Activated CD4-positive, alpha-beta memory T cell treated with anti-CD3 and anti-CD28 coated beads for 36 hours (primary cell): ENCODE measurements around the gene PTGIR. TPM values are rescaled to one million over a fixed set of nuclear protein-coding genes. Genes with fewer than 3 reads are reported as not detected.

Source experiments
- CTCF ChIA-PET: fragments of 350-600 bp; sonication (Branson Sonifier 250); formaldehyde crosslinking; loops from one replicate; lab custom pipeline; 2021; ENCODE audit warnings: antibody characterized with exemption, inconsistent platforms; lab: Charles Lee
- POLR2A ChIA-PET: fragments of 350-600 bp; sonication (Branson Sonifier 250); formaldehyde crosslinking; loops from one replicate; lab custom pipeline; 2021; ENCODE audit warnings: antibody characterized with exemption; lab: Charles Lee
- DNase-seq: peaks from one replicate; pipeline ENCODE4 v3.0.0-alpha.2; 2020
- H3K27ac Mint-ChIP-seq: one replicate; pipeline ENCODE4 v1.8.0; 2021; ENCODE audit warnings: mixed read lengths
- H3K27me3 Mint-ChIP-seq: one replicate; pipeline ENCODE4 v1.8.0; 2021; ENCODE audit warnings: mixed read lengths
- H3K36me3 Mint-ChIP-seq: one replicate; pipeline ENCODE4 v1.8.0; 2021; ENCODE audit warnings: mixed read lengths
- H3K4me1 Mint-ChIP-seq: one replicate; pipeline ENCODE4 v1.8.0; 2021; ENCODE audit warnings: low read depth, mixed read lengths
- H3K4me3 Mint-ChIP-seq: one replicate; pipeline ENCODE4 v1.8.0; 2021; ENCODE audit warnings: mild to moderate bottlenecking, mixed read lengths
- H3K9me3 Mint-ChIP-seq: one replicate; pipeline ENCODE4 v1.8.0; 2021; ENCODE audit warnings: mixed read lengths
- intact Hi-C: fragments of 100-400 bp; cut with micrococcal nuclease; formaldehyde crosslinking; loops from one replicate; pipeline ENCODE4 v1.15.1; 2023
- total RNA-seq, 2 experiments: library from RNA; stranded (reverse); gene quantifications; one replicate each; pipeline ENCODE4 v1.2.3, GENCODE V29; 2021

PTGIR gene
- total RNA-seq, 2 experiments from 2014 or later, result 22.6 to 24.6 TPM

DNA sequence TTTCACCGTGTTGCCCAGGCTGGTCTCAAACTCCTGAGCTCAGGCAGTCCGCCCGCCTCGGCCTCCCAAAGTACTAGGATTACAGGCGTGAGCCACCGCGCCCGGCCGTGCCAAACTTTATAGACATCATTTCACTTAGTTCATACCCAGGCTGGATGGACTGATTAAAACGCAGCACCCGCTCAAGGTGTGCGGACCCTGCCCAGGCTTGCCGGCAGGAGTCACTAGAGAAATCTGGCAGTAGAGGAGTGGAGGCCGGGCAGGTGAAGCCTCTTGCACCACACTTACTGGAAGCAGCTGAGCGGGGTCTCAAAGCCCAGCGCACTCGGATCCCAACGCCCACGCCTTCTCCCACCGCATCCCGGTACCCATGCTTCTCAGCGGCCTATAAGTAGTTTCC lies 11.4 kb downstream of the PTGIR start:
- Mint-ChIP-seq H3K36me3 (peaks cover 19% of the 10 kb centered on the region), H3K4me1 (peaks cover 57% of the 10 kb centered on the region), H3K27ac (no peak overlapping the region), H3K27me3 (no peaks in the 10 kb centered on the region), H3K4me3 (no peak overlapping the region), H3K9me3 (no peaks in the 10 kb centered on the region)
- DNase-seq, result no peak
- CTCF ChIA-PET, result interaction anchor here (0.6 to 13.2 kb wide), 17 partner anchors 8 to 227 kb away, joined by 3 to 319 read pairs (median 6); partner anchors contain the start of genes CALM3, DACT3 and PTGIR
- intact Hi-C loops, result no loop called here
- POLR2A ChIA-PET, result interaction anchor here (1.3 to 1.8 kb wide), 2 partner anchors 11 to 48 kb away, joined by 5 to 11 read pairs; partner anchors contain the start of gene DACT3

GRCh38 chr19:46611776-46612175 lies 13.1 kb downstream of the PTGIR start:
- Mint-ChIP-seq H3K4me3 (no peak overlapping the region), H3K4me1 (peaks cover 52% of the 10 kb centered on the region), H3K27ac (peak overlapping the region; percentile 71), H3K9me3 (no peaks in the 10 kb centered on the region), H3K36me3 (peaks cover 30% of the 10 kb centered on the region), H3K27me3 (no peaks in the 10 kb centered on the region)
- ChIA-PET CTCF (interaction anchor here (0.7 to 13.2 kb wide), 10 partner anchors 9 to 142 kb away, joined by 3 to 319 read pairs (median 4); partner anchors contain the start of genes CALM3, DACT3 and PTGIR), POLR2A (interaction anchor here (0.8 to 3.5 kb wide), 3 partner anchors 9 to 49 kb away, joined by 3 to 50 read pairs (median 4); partner anchors contain the start of genes CALM3 and DACT3)
- intact Hi-C loops, result loop anchor here (1.0 kb wide), 1 partner anchor 8 kb away; no protein-coding TSS in a partner anchor
- DNase-seq, result no peak

- Mint-ChIP-seq H3K4me1 (peaks cover 50% of the 10 kb centered on the region), H3K27ac (peak overlapping the region; percentile 71), H3K36me3 (peaks cover 36% of the 10 kb centered on the region), H3K27me3 (no peaks in the 10 kb centered on the region), H3K9me3 (no peaks in the 10 kb centered on the region), H3K4me3 (peak overlapping the region; percentile 50)
- CTCF ChIA-PET, result interaction anchor here (0.6 to 13.2 kb wide), 11 partner anchors 9 to 173 kb away, joined by 3 to 319 read pairs (median 4); partner anchors contain the start of genes CALM3, DACT3 and PTGIR
- POLR2A ChIA-PET, result interaction anchor here (0.7 to 3.5 kb wide), 5 partner anchors 9 to 86 kb away, joined by 3 to 50 read pairs (median 4); partner anchors contain the start of genes CALM3 and DACT3
- DNase-seq, result peak; percentile 54
- intact Hi-C loops, result loop anchor here (1.0 kb wide), 1 partner anchor 8 kb away; no protein-coding TSS in a partner anchor
These were observed 13.8 kb downstream of the PTGIR start for GRCh38 chr19:46610851-46611770.

DNA sequence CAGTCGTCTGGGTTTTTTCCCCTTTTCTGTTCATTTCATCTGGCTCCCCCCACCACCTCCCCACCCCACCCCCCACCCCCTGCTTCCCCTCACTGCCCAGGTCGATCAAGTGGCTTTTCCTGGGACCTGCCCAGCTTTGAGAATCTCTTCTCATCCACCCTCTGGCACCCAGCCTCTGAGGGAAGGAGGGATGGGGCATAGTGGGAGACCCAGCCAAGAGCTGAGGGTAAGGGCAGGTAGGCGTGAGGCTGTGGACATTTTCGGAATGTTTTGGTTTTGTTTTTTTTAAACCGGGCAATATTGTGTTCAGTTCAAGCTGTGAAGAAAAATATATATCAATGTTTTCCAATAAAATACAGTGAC lies 14.5 kb downstream of the PTGIR start:
- Mint-ChIP-seq H3K4me3 (no peak overlapping the region), H3K27me3 (no peaks in the 10 kb centered on the region), H3K27ac (no peak overlapping the region), H3K9me3 (no peaks in the 10 kb centered on the region), H3K4me1 (peaks cover 49% of the 10 kb centered on the region), H3K36me3 (peaks cover 41% of the 10 kb centered on the region)
- POLR2A ChIA-PET, result interaction anchor here (0.8 to 3.5 kb wide), 3 partner anchors 9 to 57 kb away, joined by 4 to 50 read pairs (median 5); partner anchors contain the start of genes CALM3 and DACT3
- no peak for DNase-seq
- intact Hi-C loops, result no loop called here
- CTCF ChIA-PET, result interaction anchor here (0.6 to 13.2 kb wide), 4 partner anchors 9 to 174 kb away, joined by 3 to 319 read pairs (median 6); partner anchors contain the start of gene DACT3

GRCh38 chr19:46609511-46610412 lies 15.1 kb downstream of the PTGIR start:
- intact Hi-C loops, result no loop called here
- ChIA-PET CTCF (interaction anchor here (1.3 to 13.2 kb wide), 4 partner anchors 10 to 82 kb away, joined by 3 to 319 read pairs (median 6); partner anchors contain the start of gene DACT3), POLR2A (interaction anchor here (0.7 to 3.5 kb wide), 2 partner anchors 8 to 105 kb away, joined by 4 to 50 read pairs; partner anchors contain the start of gene CALM3)
- H3K27me3 Mint-ChIP-seq, result no peaks in the 10 kb centered on the region
- H3K36me3 Mint-ChIP-seq, result peaks cover 41% of the 10 kb centered on the region
- H3K4me3 Mint-ChIP-seq, result no peak overlapping the region
- no peaks in the 10 kb centered on the region for H3K9me3 Mint-ChIP-seq
- DNase-seq, result no peak
- H3K27ac Mint-ChIP-seq, result no peak overlapping the region
- peaks cover 49% of the 10 kb centered on the region for H3K4me1 Mint-ChIP-seq

DNA sequence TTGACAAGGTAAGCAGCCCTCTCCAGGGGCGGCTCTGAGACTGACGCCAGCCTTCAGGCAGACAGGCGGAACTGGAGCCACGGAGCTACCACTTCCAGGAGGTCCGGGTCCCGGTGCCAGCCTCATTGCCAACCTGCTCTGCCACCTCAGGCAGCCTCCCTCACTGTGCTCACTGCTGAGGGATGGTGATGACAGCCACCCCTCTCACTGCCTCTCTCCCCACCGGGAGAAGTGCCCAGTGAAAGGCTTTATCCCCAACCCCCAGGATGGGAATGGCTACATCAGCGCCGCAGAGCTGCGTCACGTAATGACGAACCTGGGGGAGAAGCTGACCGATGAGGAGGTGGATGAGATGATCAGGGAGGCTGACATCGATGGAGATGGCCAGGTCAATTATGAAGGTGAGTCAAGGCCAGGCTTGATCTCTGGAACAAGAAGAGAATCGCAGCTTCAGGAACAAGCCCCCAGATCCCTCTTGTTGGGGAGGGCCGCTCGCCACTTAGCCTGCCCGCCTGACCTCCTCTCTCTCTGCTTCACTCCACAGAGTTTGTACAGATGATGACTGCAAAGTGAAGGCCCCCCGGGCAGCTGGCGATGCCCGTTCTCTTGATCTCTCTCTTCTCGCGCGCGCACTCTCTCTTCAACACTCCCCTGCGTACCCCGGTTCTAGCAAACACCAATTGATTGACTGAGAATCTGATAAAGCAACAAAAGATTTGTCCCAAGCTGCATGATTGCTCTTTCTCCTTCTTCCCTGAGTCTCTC lies 16.1 kb downstream of the PTGIR start:
- DNase-seq, result no peak
- H3K9me3 Mint-ChIP-seq, result no peaks in the 10 kb centered on the region
- intact Hi-C loops, result no loop called here

DNA sequence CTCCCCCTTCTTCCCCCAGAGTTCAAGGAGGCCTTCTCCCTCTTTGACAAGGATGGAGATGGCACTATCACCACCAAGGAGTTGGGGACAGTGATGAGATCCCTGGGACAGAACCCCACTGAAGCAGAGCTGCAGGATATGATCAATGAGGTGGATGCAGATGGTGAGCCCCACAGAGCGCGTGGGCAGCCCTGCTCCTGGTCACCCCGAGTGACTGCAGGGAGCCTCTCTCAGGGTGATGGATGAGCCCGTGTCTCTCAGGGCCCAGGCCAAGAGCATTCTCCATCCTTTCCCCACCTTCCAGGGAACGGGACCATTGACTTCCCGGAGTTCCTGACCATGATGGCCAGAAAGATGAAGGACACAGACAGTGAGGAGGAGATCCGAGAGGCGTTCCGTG lies 16.7 kb downstream of the PTGIR start:
- H3K36me3 Mint-ChIP-seq, result peaks cover 46% of the 10 kb centered on the region
- no peaks in the 10 kb centered on the region for H3K9me3 Mint-ChIP-seq
- ChIA-PET POLR2A (no interaction called here), CTCF (no interaction called here)
- H3K27ac Mint-ChIP-seq, result no peak overlapping the region
- H3K27me3 Mint-ChIP-seq, result no peaks in the 10 kb centered on the region
- no peak for DNase-seq
- intact Hi-C loops, result no loop called here
- H3K4me1 Mint-ChIP-seq, result peaks cover 55% of the 10 kb centered on the region
- no peak overlapping the region for H3K4me3 Mint-ChIP-seq

More for the DNA sequence above, 16.1 kb downstream of the PTGIR start:
- Mint-ChIP-seq H3K4me1 (peaks cover 51% of the 10 kb centered on the region), H3K27me3 (no peaks in the 10 kb centered on the region), H3K4me3 (no peak overlapping the region), H3K27ac (no peak overlapping the region), H3K36me3 (peaks cover 41% of the 10 kb centered on the region)
- ChIA-PET CTCF (interaction anchor here (1.3 kb wide), 1 partner anchor 29 kb away, joined by 3 read pairs; no protein-coding TSS in a partner anchor), POLR2A (interaction anchor here (0.8 kb wide), 1 partner anchor 16 kb away, joined by 3 read pairs; the partner anchor contains the start of gene PTGIR)

- CTCF ChIA-PET, result interaction anchor here (1.5 to 1.9 kb wide), 3 partner anchors 9 to 92 kb away, joined by 4 to 18 read pairs (median 4); no protein-coding TSS in a partner anchor
- no peak overlapping the region for H3K27ac Mint-ChIP-seq
These were observed 17.4 kb downstream of the PTGIR start for GRCh38 chr19:46607448-46607841.

GRCh38 chr19:46606681-46607447 lies 18.0 kb downstream of the PTGIR start:
- POLR2A ChIA-PET, result interaction anchor here (0.7 to 1.2 kb wide), 3 partner anchors 13 to 108 kb away, joined by 3 to 5 read pairs (median 3); no protein-coding TSS in a partner anchor
- H3K36me3 Mint-ChIP-seq, result peaks cover 54% of the 10 kb centered on the region
- peaks cover 51% of the 10 kb centered on the region for H3K4me1 Mint-ChIP-seq

More at GRCh38 chr19:46607448-46607841, 17.4 kb downstream of the PTGIR start:
- no peak for DNase-seq
- peaks cover 57% of the 10 kb centered on the region for H3K4me1 Mint-ChIP-seq
- intact Hi-C loops, result no loop called here
- no peaks in the 10 kb centered on the region for H3K27me3 Mint-ChIP-seq
- no peaks in the 10 kb centered on the region for H3K9me3 Mint-ChIP-seq
- H3K36me3 Mint-ChIP-seq, result peaks cover 49% of the 10 kb centered on the region
- H3K4me3 Mint-ChIP-seq, result no peak overlapping the region
- POLR2A ChIA-PET, result interaction anchor here (0.7 to 1.2 kb wide), 2 partner anchors 51 to 107 kb away, joined by 3 to 5 read pairs; no protein-coding TSS in a partner anchor

More at GRCh38 chr19:46606681-46607447, 18.0 kb downstream of the PTGIR start:
- no peak overlapping the region for H3K27ac Mint-ChIP-seq
- CTCF ChIA-PET, result interaction anchor here (1.5 to 1.9 kb wide), 3 partner anchors 10 to 91 kb away, joined by 4 to 18 read pairs (median 4); no protein-coding TSS in a partner anchor
- intact Hi-C loops, result no loop called here
- no peak for DNase-seq
- no peaks in the 10 kb centered on the region for H3K27me3 Mint-ChIP-seq
- H3K9me3 Mint-ChIP-seq, result no peaks in the 10 kb centered on the region
- no peak overlapping the region for H3K4me3 Mint-ChIP-seq
